HepG2 (cell line): Measurements from ENCODE around the gene SEMA3G. TPM values are rescaled to one million over a fixed set of nuclear protein-coding genes. Genes with fewer than 3 reads are reported as not detected.

Experiments
- ATAC-seq: fragments of 200-7000 bp; cut with Tn5 transposase; 3 replicates; pipeline ENCODE4 v1.9.1; 2020; ENCODE audit warnings: mild to moderate bottlenecking, moderate library complexity
- BruUV-seq: library from RNA; stranded (reverse); fragments of 400-500 nt; replicated peaks from 2 replicates; lab custom pipeline; 2021; lab: Mats Ljungman, UMichigan
- CTCF ChIA-PET: fragments of 300-600 bp; formaldehyde crosslinking; extraction: SDS; loops from one replicate; lab custom pipeline; 2021; ENCODE audit warnings: low total read pairs, inconsistent platforms, low intra/inter-chr PET ratio; lab: Yijun Ruan, JAX
- POLR2A ChIA-PET: fragments of 350-600 bp; sonication (Branson Sonifier 250); formaldehyde crosslinking; loops from one replicate; lab custom pipeline; 2020; ENCODE audit warnings: antibody characterized with exemption, inconsistent platforms; lab: Yijun Ruan, JAX
- DNase-seq: peaks from one replicate; pipeline ENCODE4 v3.0.0-alpha.2; 2015; ENCODE audit warnings: low spot score
- FAIRE-seq: peaks from 3 replicates; lab custom pipeline; 2011; peaks lifted over from hg19 to GRCh38; lab: Jason Lieb, UNC
- H2AFZ ChIP-seq: one replicate; pipeline ENCODE4 v1.6.1; 2011; ENCODE audit warnings: low read length, inconsistent platforms
- H3K27ac ChIP-seq: fragments of 300-600 bp; 3 replicates; pipeline ENCODE4 v1.8.0; 2011; ENCODE audit warnings: mixed run types, mild to moderate bottlenecking, mixed read lengths, low read length, inconsistent platforms; ENCODE audit not compliant: insufficient read depth; ENCODE audit errors: extremely low read length
- H3K27me3 ChIP-seq, 2 experiments: fragments of 200-600 bp in 1 of 2; 2 replicates in 1 of 2; 3 replicates in 1 of 2; pipeline versions ENCODE4 v1.6.0 to v1.8.0; 2011; ENCODE audit warnings: low read length in 2 of 2, mild to moderate bottlenecking in 2 of 2, moderate library complexity in 2 of 2, inconsistent platforms in 1 of 2; ENCODE audit not compliant: insufficient read depth in 2 of 2, control insufficient read depth in 1 of 2
- H3K36me3 ChIP-seq, 2 experiments: fragments of 200-600 bp in 1 of 2; replicated peaks in 1 of 2; 2 replicates in 1 of 2; 3 replicates in 1 of 2; pipeline versions ENCODE4 v1.5.1 to v1.8.0; 2011; ENCODE audit warnings: low read length in 2 of 2, inconsistent platforms in 1 of 2; ENCODE audit not compliant: insufficient read depth in 2 of 2, control insufficient read depth in 1 of 2
- H3K4me1 ChIP-seq: 2 replicates; pipeline ENCODE4 v1.5.1; 2012; ENCODE audit warnings: low read length, inconsistent platforms; ENCODE audit not compliant: insufficient read depth
- H3K4me2 ChIP-seq: 2 replicates; pipeline ENCODE4 v1.6.0; 2011; ENCODE audit warnings: low read depth, low read length, inconsistent platforms
- H3K4me3 ChIP-seq, 3 experiments: fragments of 200-600 bp in 1 of 3; sonication (generic), shearing (Covaris generic) in 1 of 3; replicated peaks in 1 of 3; 2 replicates each; pipeline ENCODE4 v1.5.1; 2011 to 2016; ENCODE audit warnings: low read length in 3 of 3, inconsistent platforms in 2 of 3, low read depth in 2 of 3, mild to moderate bottlenecking in 2 of 3, control low read depth in 1 of 3, mixed read lengths in 1 of 3; ENCODE audit not compliant: insufficient read depth in 1 of 3
- H3K79me2 ChIP-seq: one replicate; pipeline ENCODE4 v1.6.1; 2011; ENCODE audit warnings: low read length, inconsistent platforms; ENCODE audit not compliant: insufficient read depth
- H3K9ac ChIP-seq: 2 replicates; pipeline ENCODE4 v1.6.0; 2011; ENCODE audit warnings: mild to moderate bottlenecking, low read depth, low read length, inconsistent platforms; ENCODE audit not compliant: insufficient read depth
- H3K9me3 ChIP-seq: 2 replicates; pipeline ENCODE4 v1.5.1; 2012; ENCODE audit warnings: mild to moderate bottlenecking, low read length
- H4K20me1 ChIP-seq: 2 replicates; pipeline ENCODE4 v1.6.0; 2011; ENCODE audit warnings: inconsistent platforms, mild to moderate bottlenecking, low read length, moderate library complexity; ENCODE audit not compliant: insufficient read depth
- GATAD1 ChIP-seq: IDR thresholded peaks from 2 replicates; pipeline ENCODE4 v1.6.1; 2016; ENCODE audit warnings: missing genetic modification reagents, missing compliant biosample characterization
- HOXD1 ChIP-seq: sonication (generic); formaldehyde crosslinking; IDR thresholded peaks from 2 replicates; pipeline ENCODE4 v1.5.0; 2020; ENCODE audit warnings: missing genetic modification reagents
- MIXL1 ChIP-seq: IDR thresholded peaks from 2 replicates; pipeline ENCODE4 v1.6.1; 2016
- SP1 ChIP-seq, 2 experiments: fragments of 450-650 bp in 1 of 2; sonication (generic) in 1 of 2; formaldehyde crosslinking in 1 of 2; IDR thresholded peaks; 2 replicates each; pipeline versions ENCODE4 v1.4.0 to v1.6.1; 2016 to 2020; ENCODE audit warnings: missing genetic modification reagents in 1 of 2
- ZFYVE20 ChIP-seq: sonication (generic); formaldehyde crosslinking; IDR thresholded peaks from 2 replicates; pipeline ENCODE4 v1.8.0; 2023; ENCODE audit warnings: low read depth, mild to moderate bottlenecking, moderate library complexity, missing genetic modification reagents, borderline replicate concordance
- ZNF660 ChIP-seq: sonication (generic); formaldehyde crosslinking; IDR thresholded peaks from 2 replicates; pipeline ENCODE4 v1.5.1; 2020; ENCODE audit warnings: mild to moderate bottlenecking, low read depth, missing genetic modification reagents, borderline replicate concordance
- WGBS: methylation state at CpG from one replicate; pipeline ENCODE4 v1.1.6; 2017; ENCODE audit warnings: low lambda C conversion rate; 5-methylcytosine and 5-hydroxymethylcytosine counted together
- in situ Hi-C: cut with HindIII; loops from 2 replicates; pipeline ENCODE4 v1.10.0; 2017; ENCODE audit warnings: low pct_unique_long_range_greater_than_20kb; ENCODE audit not compliant: extremely low pct_ligation_motif_present
- intact Hi-C: fragments of 100-400 bp; cut with micrococcal nuclease; formaldehyde crosslinking; loops from one replicate; pipeline ENCODE4 v1.10.0; 2022; ENCODE audit not compliant: unreplicated experiment
- polyA plus RNA-seq, 8 experiments: library from polyadenylated mRNA; depleted of rRNA in 3 of 8; stranded (reverse) in 7 of 8; unstranded in 1 of 8; fragments of >200 nt; fragmentation: Illumina TruSeq in 4 of 8; extraction: Trizol in 4 of 8; gene quantifications; 2 replicates each; pipeline versions ENCODE4 v1.2.1 to v1.2.3, GENCODE V29; 2011 to 2016; ENCODE audit warnings: low read depth in 4 of 8, missing spikeins in 1 of 8, mixed read lengths in 1 of 8; ENCODE audit not compliant: insufficient read depth in 1 of 8
- total RNA-seq, 5 experiments: library from RNA; depleted of rRNA; stranded (reverse); fragments of >200 nt; fragmentation: Illumina TruSeq; extraction: Trizol; gene quantifications; 2 replicates each; pipeline ENCODE4 v1.2.3, GENCODE V29; 2016; ENCODE audit warnings: low read depth in 1 of 5
- TF ChIP-seq, protein P1 (sequence below): sonication (generic); formaldehyde crosslinking; conservative IDR thresholded peaks from 2 replicates; pipeline ENCODE4 v1.4.0; 2020; ENCODE audit warnings: missing genetic modification reagents
- TF ChIP-seq, protein P2 (sequence below): sonication (generic); formaldehyde crosslinking; IDR thresholded peaks from 2 replicates; pipeline ENCODE4 v1.4.0; 2020; ENCODE audit warnings: mild to moderate bottlenecking, missing genetic modification reagents
- TF ChIP-seq, protein P3 (sequence below): sonication (generic); formaldehyde crosslinking; IDR thresholded peaks from 2 replicates; pipeline ENCODE4 v1.5.1; 2020; ENCODE audit warnings: mild to moderate bottlenecking, missing genetic modification reagents, moderate library complexity
- TF ChIP-seq, protein P4 (sequence below): sonication (generic); formaldehyde crosslinking; IDR thresholded peaks from 2 replicates; pipeline ENCODE4 v1.5.0; 2020; ENCODE audit warnings: mild to moderate bottlenecking, missing genetic modification reagents
- TF ChIP-seq, protein P5 (sequence below): sonication (generic); formaldehyde crosslinking; IDR thresholded peaks from 2 replicates; pipeline ENCODE4 v1.5.0; 2020; ENCODE audit warnings: mild to moderate bottlenecking, missing genetic modification reagents
- TF ChIP-seq, protein P6 (sequence below): sonication (generic); formaldehyde crosslinking; IDR thresholded peaks from 2 replicates; pipeline ENCODE4 v1.8.0; 2022; ENCODE audit warnings: mild to moderate bottlenecking, missing genetic modification reagents, moderate library complexity
- TF ChIP-seq, protein P7 (sequence below): sonication (generic); formaldehyde crosslinking; IDR thresholded peaks from 2 replicates; pipeline ENCODE4 v1.8.1; 2023; ENCODE audit warnings: mild to moderate bottlenecking, missing genetic modification reagents, borderline replicate concordance
- TF ChIP-seq, protein P8 (sequence below): sonication (generic); IDR thresholded peaks from 2 replicates; pipeline ENCODE4 v1.6.1; 2016; ENCODE audit warnings: low read depth, borderline replicate concordance

Gene SEMA3G
- total and polyA plus RNA-seq, 2 of the 13 experiments (the other 11 are each of a cell fraction or from before 2014, with no cell fraction given) = 6.1 to 8.3 TPM

DNA sequence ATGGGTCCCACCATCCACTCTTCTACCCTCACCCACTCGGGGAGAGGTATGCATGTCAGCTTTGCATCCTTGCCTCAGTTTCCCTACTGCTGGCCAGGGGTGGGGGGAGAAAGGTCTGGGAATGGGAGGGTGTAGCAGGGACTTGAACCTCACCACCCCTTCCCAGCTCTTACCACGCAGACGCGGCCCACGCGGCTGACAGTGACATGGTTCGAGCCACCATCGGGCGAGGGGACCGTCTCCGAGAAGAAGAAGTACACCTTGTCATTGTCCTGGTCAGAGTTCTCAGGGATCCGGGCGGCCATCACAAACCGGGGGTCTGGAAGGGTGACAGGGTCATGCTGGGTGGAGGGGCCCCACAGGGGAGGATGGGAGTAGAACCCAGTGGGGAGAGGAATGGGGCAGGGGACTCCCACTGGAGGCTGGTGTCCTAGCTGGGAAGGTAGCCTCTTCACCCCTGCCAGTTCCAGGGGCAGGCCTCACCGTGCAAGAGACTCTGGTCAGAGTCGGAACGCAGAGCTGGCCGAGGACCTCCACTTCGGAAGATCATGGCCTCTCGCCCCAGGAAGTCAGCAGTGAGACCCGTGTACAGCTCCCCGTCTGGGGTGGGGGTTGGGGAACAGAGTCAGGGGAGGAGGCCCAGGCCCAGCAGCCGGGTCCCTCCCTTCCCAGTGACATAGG lies 3.7 kb downstream of the SEMA3G start:
- no peaks in the 10 kb centered on the region for H3K27me3 ChIP-seq
- no TSS peak for BruUV-seq
- intact Hi-C loops = no loop called here
- no peak overlapping the region for H2AFZ ChIP-seq
- peaks cover 39% of the 10 kb centered on the region for H3K4me1 ChIP-seq
- ChIA-PET CTCF (no interaction called here), POLR2A (no interaction called here)
- in situ Hi-C loops = no loop called here
- H3K4me3 ChIP-seq = no peak overlapping the region
- ATAC-seq = no peak
- no peak overlapping the region for H3K4me2 ChIP-seq
- 98% methylated on average over 14 of the region's 23 CpGs for WGBS
- H4K20me1 ChIP-seq = no peaks in the 10 kb centered on the region
- no peaks in the 10 kb centered on the region for H3K79me2 ChIP-seq
- no peak overlapping the region for H3K9ac ChIP-seq
- no peak overlapping the region for H3K27ac ChIP-seq
- peaks cover 3 to 7% of the 10 kb centered on the region in 2 experiments; a peak in 2 of 5 replicates for H3K36me3 ChIP-seq
- H3K9me3 ChIP-seq = no peaks in the 10 kb centered on the region
- no peak for DNase-seq
- FAIRE-seq = no peak
- TF ChIP-seq, protein P1, sequence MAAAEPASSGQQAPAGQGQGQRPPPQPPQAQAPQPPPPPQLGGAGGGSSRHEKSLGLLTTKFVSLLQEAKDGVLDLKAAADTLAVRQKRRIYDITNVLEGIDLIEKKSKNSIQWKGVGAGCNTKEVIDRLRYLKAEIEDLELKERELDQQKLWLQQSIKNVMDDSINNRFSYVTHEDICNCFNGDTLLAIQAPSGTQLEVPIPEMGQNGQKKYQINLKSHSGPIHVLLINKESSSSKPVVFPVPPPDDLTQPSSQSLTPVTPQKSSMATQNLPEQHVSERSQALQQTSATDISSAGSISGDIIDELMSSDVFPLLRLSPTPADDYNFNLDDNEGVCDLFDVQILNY (CRISPR knock-in tag) = no peak
- TF ChIP-seq, protein P2, sequence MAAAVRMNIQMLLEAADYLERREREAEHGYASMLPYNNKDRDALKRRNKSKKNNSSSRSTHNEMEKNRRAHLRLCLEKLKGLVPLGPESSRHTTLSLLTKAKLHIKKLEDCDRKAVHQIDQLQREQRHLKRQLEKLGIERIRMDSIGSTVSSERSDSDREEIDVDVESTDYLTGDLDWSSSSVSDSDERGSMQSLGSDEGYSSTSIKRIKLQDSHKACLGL (CRISPR knock-in tag) = no peak
- TF ChIP-seq MIXL1 (CRISPR knock-in tag) (no peak), ZNF660 (CRISPR knock-in tag) (no peak), GATAD1 (CRISPR knock-in tag) (no peak), ZFYVE20 (no peak), HOXD1 (CRISPR knock-in tag) (no peak), SP1 (IDR thresholded peaks at IDR 0.05) (no peak), SP1 (CRISPR knock-in tag; IDR thresholded peaks at IDR 0.05) (no peak)
- TF ChIP-seq, protein P3, sequence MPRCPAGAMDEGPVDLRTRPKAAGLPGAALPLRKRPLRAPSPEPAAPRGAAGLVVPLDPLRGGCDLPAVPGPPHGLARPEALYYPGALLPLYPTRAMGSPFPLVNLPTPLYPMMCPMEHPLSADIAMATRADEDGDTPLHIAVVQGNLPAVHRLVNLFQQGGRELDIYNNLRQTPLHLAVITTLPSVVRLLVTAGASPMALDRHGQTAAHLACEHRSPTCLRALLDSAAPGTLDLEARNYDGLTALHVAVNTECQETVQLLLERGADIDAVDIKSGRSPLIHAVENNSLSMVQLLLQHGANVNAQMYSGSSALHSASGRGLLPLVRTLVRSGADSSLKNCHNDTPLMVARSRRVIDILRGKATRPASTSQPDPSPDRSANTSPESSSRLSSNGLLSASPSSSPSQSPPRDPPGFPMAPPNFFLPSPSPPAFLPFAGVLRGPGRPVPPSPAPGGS (CRISPR knock-in tag) = no peak
- TF ChIP-seq, protein P4, sequence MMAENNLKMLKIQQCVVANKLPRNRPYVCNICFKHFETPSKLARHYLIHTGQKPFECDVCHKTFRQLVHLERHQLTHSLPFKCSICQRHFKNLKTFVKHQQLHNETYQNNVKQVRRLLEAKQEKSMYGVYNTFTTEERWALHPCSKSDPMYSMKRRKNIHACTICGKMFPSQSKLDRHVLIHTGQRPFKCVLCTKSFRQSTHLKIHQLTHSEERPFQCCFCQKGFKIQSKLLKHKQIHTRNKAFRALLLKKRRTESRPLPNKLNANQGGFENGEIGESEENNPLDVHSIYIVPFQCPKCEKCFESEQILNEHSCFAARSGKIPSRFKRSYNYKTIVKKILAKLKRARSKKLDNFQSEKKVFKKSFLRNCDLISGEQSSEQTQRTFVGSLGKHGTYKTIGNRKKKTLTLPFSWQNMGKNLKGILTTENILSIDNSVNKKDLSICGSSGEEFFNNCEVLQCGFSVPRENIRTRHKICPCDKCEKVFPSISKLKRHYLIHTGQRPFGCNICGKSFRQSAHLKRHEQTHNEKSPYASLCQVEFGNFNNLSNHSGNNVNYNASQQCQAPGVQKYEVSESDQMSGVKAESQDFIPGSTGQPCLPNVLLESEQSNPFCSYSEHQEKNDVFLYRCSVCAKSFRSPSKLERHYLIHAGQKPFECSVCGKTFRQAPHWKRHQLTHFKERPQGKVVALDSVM = no peak
- TF ChIP-seq, protein P5, sequence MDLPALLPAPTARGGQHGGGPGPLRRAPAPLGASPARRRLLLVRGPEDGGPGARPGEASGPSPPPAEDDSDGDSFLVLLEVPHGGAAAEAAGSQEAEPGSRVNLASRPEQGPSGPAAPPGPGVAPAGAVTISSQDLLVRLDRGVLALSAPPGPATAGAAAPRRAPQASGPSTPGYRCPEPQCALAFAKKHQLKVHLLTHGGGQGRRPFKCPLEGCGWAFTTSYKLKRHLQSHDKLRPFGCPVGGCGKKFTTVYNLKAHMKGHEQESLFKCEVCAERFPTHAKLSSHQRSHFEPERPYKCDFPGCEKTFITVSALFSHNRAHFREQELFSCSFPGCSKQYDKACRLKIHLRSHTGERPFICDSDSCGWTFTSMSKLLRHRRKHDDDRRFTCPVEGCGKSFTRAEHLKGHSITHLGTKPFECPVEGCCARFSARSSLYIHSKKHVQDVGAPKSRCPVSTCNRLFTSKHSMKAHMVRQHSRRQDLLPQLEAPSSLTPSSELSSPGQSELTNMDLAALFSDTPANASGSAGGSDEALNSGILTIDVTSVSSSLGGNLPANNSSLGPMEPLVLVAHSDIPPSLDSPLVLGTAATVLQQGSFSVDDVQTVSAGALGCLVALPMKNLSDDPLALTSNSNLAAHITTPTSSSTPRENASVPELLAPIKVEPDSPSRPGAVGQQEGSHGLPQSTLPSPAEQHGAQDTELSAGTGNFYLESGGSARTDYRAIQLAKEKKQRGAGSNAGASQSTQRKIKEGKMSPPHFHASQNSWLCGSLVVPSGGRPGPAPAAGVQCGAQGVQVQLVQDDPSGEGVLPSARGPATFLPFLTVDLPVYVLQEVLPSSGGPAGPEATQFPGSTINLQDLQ (CRISPR knock-in tag) = no peak
- TF ChIP-seq, protein P6, sequence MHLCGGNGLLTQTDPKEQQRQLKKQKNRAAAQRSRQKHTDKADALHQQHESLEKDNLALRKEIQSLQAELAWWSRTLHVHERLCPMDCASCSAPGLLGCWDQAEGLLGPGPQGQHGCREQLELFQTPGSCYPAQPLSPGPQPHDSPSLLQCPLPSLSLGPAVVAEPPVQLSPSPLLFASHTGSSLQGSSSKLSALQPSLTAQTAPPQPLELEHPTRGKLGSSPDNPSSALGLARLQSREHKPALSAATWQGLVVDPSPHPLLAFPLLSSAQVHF (CRISPR knock-in tag) = no peak
- TF ChIP-seq, protein P7, sequence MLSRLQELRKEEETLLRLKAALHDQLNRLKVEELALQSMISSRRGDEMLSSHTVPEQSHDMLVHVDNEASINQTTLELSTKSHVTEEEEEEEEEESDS (CRISPR knock-in tag) = no peak
- TF ChIP-seq, protein P8, sequence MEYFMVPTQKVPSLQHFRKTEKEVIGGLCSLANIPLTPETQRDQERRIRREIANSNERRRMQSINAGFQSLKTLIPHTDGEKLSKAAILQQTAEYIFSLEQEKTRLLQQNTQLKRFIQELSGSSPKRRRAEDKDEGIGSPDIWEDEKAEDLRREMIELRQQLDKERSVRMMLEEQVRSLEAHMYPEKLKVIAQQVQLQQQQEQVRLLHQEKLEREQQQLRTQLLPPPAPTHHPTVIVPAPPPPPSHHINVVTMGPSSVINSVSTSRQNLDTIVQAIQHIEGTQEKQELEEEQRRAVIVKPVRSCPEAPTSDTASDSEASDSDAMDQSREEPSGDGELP = no peak
